ENCODE measurements around the gene FNDC4.

GRCh38 chr2:27537287-27537686 is 42.3 kb upstream of the FNDC4 start:
- TF ChIP-seq EZH2 (IDR thresholded peaks at IDR 0.05) = no peak
- no peak for TF ChIP-seq POLR2AphosphoS5 (IDR thresholded peaks at IDR 0.05; ENCODE audit: borderline replicate concordance, low read depth, low read length)
